Ascending aorta (tissue), 2 donors: Measurements from ENCODE around the gene IZUMO1R. TPM values are rescaled to one million over a fixed set of nuclear protein-coding genes. Genes with fewer than 3 reads are reported as not detected.

Experiments used
- DNase-seq, 2 donors: peaks; one replicate each; pipeline ENCODE4 v3.0.0-alpha.2; 2019; ENCODE audit warnings: low spot score in 2 of 2
- H3K27ac ChIP-seq, 2 donors: fragments of 200-600 bp; sonication (generic); one replicate each; pipeline ENCODE4 v1.5.1; 2016 to 2017; ENCODE audit warnings: mild to moderate bottlenecking in 1 of 2
- H3K27me3 ChIP-seq: fragments of 200-600 bp; sonication (generic); one replicate; pipeline ENCODE4 v1.5.1; 2017
- H3K36me3 ChIP-seq, 2 donors: fragments of 200-600 bp; sonication (generic); one replicate each; pipeline ENCODE4 v1.5.1; 2016
- H3K4me1 ChIP-seq, 2 donors: fragments of 200-600 bp; sonication (generic); one replicate each; pipeline ENCODE4 v1.5.1; 2016 to 2017; ENCODE audit warnings: mild to moderate bottlenecking in 1 of 2
- H3K4me3 ChIP-seq, 2 donors: fragments of 200-600 bp; sonication (generic); one replicate each; pipeline ENCODE4 v1.5.1; 2016 to 2017; ENCODE audit warnings: mild to moderate bottlenecking in 1 of 2
- H3K9me3 ChIP-seq, 2 donors: fragments of 200-600 bp; sonication (generic); one replicate each; pipeline ENCODE4 v1.5.1; 2016
- CTCF ChIP-seq, 3 experiments: fragments of 200-600 bp in 2 of 3; fragments of 450-650 bp in 1 of 3; sonication (generic) in 2 of 3; IDR thresholded peaks; one replicate each; pipeline ENCODE4 v1.5.1; 2016 to 2019; ENCODE audit warnings: antibody characterized with exemption in 3 of 3, mild to moderate bottlenecking in 1 of 3, moderate library complexity in 1 of 3
- intact Hi-C: fragments of 100-400 bp; cut with DNase I; formaldehyde crosslinking; loops from one replicate; pipeline ENCODE4 v1.15.1; 2023
- total RNA-seq: library from RNA; depleted of rRNA; stranded (reverse); fragments of >200 nt; gene quantifications from one replicate; pipeline ENCODE4 v1.1.0, GENCODE V29; 2016

IZUMO1R gene
- total RNA-seq, 1 donor from 2014 or later, result not detected

- Histone ChIP-seq H3K9me3 (no peaks in the 10 kb centered on the region), H3K4me1 (peaks cover 8 to 15% of the 10 kb centered on the region in 2 donors), H3K27me3 (no peaks in the 10 kb centered on the region), H3K27ac (peak overlapping the region; percentile 71), H3K36me3 (no peaks in the 10 kb centered on the region), H3K4me3 (no peak overlapping the region)
- intact Hi-C loops, result no loop called here
- DNase-seq, result no peak
- no peak for TF ChIP-seq CTCF (IDR thresholded peaks at IDR 0.05)
These were observed 766 bp downstream of the IZUMO1R start for GRCh38 chr11:94305146-94305545.

DNA sequence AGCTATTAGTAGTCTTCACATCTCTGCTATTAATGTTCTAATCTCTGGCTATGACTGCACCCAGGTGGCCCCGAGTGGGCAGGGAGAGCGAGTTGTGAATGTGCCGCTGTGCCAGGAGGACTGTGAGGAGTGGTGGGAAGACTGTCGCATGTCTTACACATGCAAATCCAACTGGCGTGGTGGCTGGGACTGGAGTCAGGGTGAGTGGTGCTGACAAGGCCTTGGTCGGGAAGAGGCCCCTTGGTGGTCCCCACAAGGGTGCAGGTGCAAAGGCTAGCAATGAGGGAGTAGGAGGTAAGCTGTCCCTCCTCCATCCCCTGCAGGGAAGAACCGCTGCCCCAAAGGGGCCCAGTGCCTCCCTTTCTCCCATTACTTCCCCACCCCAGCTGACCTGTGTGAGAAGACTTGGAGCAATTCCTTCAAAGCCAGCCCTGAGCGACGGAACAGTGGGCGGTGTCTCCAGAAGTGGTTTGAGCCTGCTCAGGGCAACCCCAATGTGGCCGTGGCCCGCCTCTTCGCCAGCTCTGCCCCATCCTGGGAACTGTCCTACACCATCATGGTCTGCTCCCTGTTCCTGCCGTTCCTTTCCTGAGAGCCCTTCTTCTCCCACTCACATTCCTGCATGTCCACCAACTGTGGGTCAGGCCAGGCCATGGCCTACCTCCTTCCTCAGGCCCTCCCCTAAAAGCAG is 2.9 kb downstream of the IZUMO1R start:
- intact Hi-C loops, result no loop called here

GRCh38 chr11:94308024-94308423 is 3.6 kb downstream of the IZUMO1R start:
- TF ChIP-seq CTCF (IDR thresholded peaks at IDR 0.05), result no peak
- Histone ChIP-seq H3K36me3 (no peaks in the 10 kb centered on the region), H3K4me1 (peaks cover 8 to 15% of the 10 kb centered on the region in 2 donors), H3K27me3 (no peaks in the 10 kb centered on the region), H3K4me3 (no peak overlapping the region), H3K9me3 (no peaks in the 10 kb centered on the region), H3K27ac (no peak overlapping the region)
- intact Hi-C loops, result no loop called here
- no peak for DNase-seq

More for the DNA sequence above, 2.9 kb downstream of the IZUMO1R start:
- peaks cover 8 to 15% of the 10 kb centered on the region in 2 donors for H3K4me1 ChIP-seq
- TF ChIP-seq CTCF (IDR thresholded peaks at IDR 0.05), result no peak
- H3K36me3 ChIP-seq, result no peaks in the 10 kb centered on the region
- no peaks in the 10 kb centered on the region for H3K27me3 ChIP-seq
- no peak for DNase-seq
- no peak overlapping the region for H3K27ac ChIP-seq
- H3K4me3 ChIP-seq, result no peak overlapping the region
- no peaks in the 10 kb centered on the region for H3K9me3 ChIP-seq

DNA sequence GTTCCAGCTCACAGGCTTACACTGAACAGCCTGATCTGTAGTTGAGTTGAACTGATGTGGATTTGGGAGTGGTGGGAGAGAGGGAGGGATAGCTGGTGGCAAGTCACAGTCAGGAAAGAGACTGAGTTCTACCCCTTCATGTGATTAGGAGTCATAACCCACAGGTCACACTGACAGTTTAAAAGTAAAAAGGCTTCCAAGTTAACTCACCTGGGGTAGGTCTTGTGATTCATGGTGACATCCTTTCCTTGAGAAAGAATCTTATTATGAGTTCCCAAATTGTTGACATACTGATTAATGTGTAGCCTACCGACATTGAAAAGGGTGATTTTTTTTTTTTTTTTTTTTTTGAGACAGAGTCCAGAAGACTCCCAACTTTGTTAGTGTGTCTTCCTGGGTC is 5.4 kb downstream of the IZUMO1R start:
- Histone ChIP-seq H3K27ac (no peak overlapping the region), H3K27me3 (no peaks in the 10 kb centered on the region), H3K4me3 (no peak overlapping the region), H3K4me1 (peaks cover 4 to 8% of the 10 kb centered on the region in 2 donors), H3K36me3 (no peaks in the 10 kb centered on the region), H3K9me3 (no peaks in the 10 kb centered on the region)
- no peak for TF ChIP-seq CTCF (IDR thresholded peaks at IDR 0.05)
- intact Hi-C loops, result no loop called here
- no peak for DNase-seq

DNA sequence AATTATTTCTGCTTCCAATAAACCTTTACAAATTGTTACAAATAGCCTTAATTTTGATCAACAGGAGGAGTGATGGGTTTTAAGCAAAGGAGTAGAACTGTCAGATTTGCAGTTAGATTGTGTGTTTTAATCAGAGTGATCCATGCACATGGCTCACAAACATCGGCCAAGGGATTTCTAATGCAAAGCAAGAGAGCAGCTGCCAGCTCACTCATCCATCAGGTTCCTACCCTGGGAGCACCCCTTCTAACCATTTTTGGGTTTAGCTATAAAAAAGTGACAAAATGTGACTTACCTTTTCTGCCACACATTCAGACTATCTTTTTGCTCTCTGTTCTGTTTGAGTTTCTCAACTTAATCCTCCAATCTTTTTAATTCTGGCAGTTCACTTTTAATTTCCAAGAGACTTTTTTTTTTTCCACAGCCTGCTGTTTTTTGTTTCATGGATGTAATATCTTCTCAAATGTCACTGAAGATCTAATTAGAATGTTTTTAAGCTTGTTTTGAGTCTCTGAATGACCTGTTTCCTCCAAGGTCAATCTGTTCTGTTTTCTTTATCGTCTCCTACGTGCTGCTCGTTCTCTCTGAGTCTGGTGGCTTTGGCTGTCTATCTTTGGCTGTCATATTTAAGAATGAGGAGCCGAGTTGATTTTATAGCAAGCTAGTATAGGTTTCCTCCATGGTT is 6.0 kb downstream of the IZUMO1R start:
- no peak overlapping the region for H3K27ac ChIP-seq
- no peak for TF ChIP-seq CTCF (IDR thresholded peaks at IDR 0.05)
- DNase-seq, result no peak

More for the DNA sequence above, 6.0 kb downstream of the IZUMO1R start:
- intact Hi-C loops, result no loop called here
- no peaks in the 10 kb centered on the region for H3K36me3 ChIP-seq
- H3K4me3 ChIP-seq, result no peak overlapping the region
- no peaks in the 10 kb centered on the region for H3K27me3 ChIP-seq
- no peaks in the 10 kb centered on the region for H3K9me3 ChIP-seq
- H3K4me1 ChIP-seq, result peaks cover 0 to 2% of the 10 kb centered on the region in 2 donors
